ENCODE results near the gene ANO6. TPM values are rescaled to one million over a fixed set of nuclear protein-coding genes. Genes with fewer than 3 reads are reported as not detected.

The ANO6 gene
- total and polyA plus RNA-seq, 2 donors (not counting 1 experiment from before 2014, with no cell fraction given): 6.6 to 19.5 TPM

DNA sequence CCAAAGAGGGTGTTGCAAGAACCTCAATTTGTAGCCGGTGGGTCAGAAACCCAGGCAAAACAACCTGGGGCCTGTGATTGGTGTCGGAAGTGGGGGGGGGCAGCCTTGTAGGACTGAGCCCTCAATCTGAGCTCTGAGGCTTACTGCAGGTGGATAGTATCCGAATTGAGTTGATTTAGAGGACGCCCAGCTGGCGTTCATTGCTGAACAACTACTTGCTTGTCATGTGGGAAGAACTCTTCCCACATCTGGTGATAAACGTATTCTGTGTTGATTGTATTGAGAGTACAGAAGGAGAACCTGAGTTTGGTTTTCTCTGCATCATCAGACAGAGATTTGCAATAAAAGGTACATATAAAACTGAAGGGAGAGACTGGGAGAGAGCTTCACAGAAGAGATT is 5.1 kb downstream of the ANO6 start:
- CTCF ChIA-PET: no interaction called here
- H3K9ac ChIP-seq (ENCODE audit: low read length): no peak overlapping the region
- DNase-seq (no peak), ATAC-seq (ENCODE audit: low read depth) (no peak)
- no peak overlapping the region for H2AFZ ChIP-seq (ENCODE audit: insufficient read depth, low read depth, low read length, poor library complexity, severe bottlenecking)
- Mint-ChIP-seq H3K4me1 (peaks cover 34% of the 10 kb centered on the region), H3K4me3 (no peak overlapping the region), H3K9me3 (ENCODE audit: insufficient read depth) (no peaks in the 10 kb centered on the region), H3K27ac (no peak overlapping the region), H3K27me3 (no peaks in the 10 kb centered on the region)
- no peak overlapping the region for H3K4me2 ChIP-seq (replicated peaks; ENCODE audit: low read depth, low read length, poor library complexity, severe bottlenecking)
- POLR2A ChIA-PET: no interaction called here
- intact Hi-C loops (cut with micrococcal nuclease): no loop called here
- H3K27ac ChIP-seq (ENCODE audit: low read length in 2 of 2): no peak overlapping the region
- peaks cover 8 to 9% of the 10 kb centered on the region in 2 donors for H3K4me1 ChIP-seq (ENCODE audit: control insufficient read depth in 2 of 2, insufficient read depth in 2 of 2, low read length in 2 of 2)
- H3K79me2 ChIP-seq (ENCODE audit: control insufficient read depth, insufficient read depth, low read length): peaks cover 54% of the 10 kb centered on the region
- H3K9me3 ChIP-seq (ENCODE audit: control extremely low read depth in 1 of 3, control insufficient read depth in 2 of 3, insufficient read depth in 1 of 3, low read length in 2 of 3): no peaks in the 10 kb centered on the region
- H3K4me3 ChIP-seq (ENCODE audit: control extremely low read depth in 1 of 5, extremely low read depth in 1 of 5, insufficient read depth in 1 of 5, low read depth in 2 of 5, low read length in 4 of 5): no peak overlapping the region
- WGBS (ENCODE audit: insufficient coverage): 100% methylated on average over 6 of the region's 6 CpGs
- H3K27me3 ChIP-seq (replicated peaks in 1 of 4; ENCODE audit: control extremely low read depth in 1 of 4, control insufficient read depth in 3 of 4, insufficient read depth in 4 of 4, low read length in 3 of 4): no peaks in the 10 kb centered on the region
- TF ChIP-seq EZH2 (IDR thresholded peaks at IDR 0.05; ENCODE audit: borderline replicate concordance, insufficient read depth, low read depth, low read length, poor library complexity, severe bottlenecking): no peak
- TF ChIP-seq CTCF (IDR thresholded peaks at IDR 0.05): no peak
- H4K20me1 ChIP-seq (ENCODE audit: control insufficient read depth, insufficient read depth, low read length, poor library complexity, severe bottlenecking): peaks cover 23% of the 10 kb centered on the region
- no peaks in the 10 kb centered on the region for H3K36me3 ChIP-seq (replicated peaks in 1 of 2; ENCODE audit: control extremely low read depth in 1 of 2, control insufficient read depth in 1 of 2, extremely low read depth in 1 of 2, insufficient read depth in 2 of 2, low read length in 1 of 2)

GRCh38 chr12:45223868-45224267 is 8.0 kb downstream of the ANO6 start:
- Mint-ChIP-seq H3K27ac (no peak overlapping the region), H3K4me1 (peaks cover 12% of the 10 kb centered on the region), H3K9me3 (ENCODE audit: insufficient read depth) (no peaks in the 10 kb centered on the region), H3K4me3 (no peak overlapping the region), H3K27me3 (no peaks in the 10 kb centered on the region)
- ChIA-PET POLR2A (no interaction called here), CTCF (interaction anchor here (0.9 to 1.3 kb wide), 2 partner anchors 9 to 19 kb away, joined by 3 read pairs; no protein-coding TSS in a partner anchor)
- H3K4me3 ChIP-seq (ENCODE audit: control extremely low read depth in 1 of 5, extremely low read depth in 1 of 5, insufficient read depth in 1 of 5, low read depth in 2 of 5, low read length in 4 of 5): no peak overlapping the region
- WGBS (ENCODE audit: insufficient coverage): no CpG with 5 or more reads among the region's 2 CpGs
- TF ChIP-seq CTCF (IDR thresholded peaks at IDR 0.05) (no peak), EZH2 (IDR thresholded peaks at IDR 0.05; ENCODE audit: borderline replicate concordance, insufficient read depth, low read depth, low read length, poor library complexity, severe bottlenecking) (no peak)
- intact Hi-C loops (cut with micrococcal nuclease): no loop called here
- no peaks in the 10 kb centered on the region for H3K9me3 ChIP-seq (ENCODE audit: control extremely low read depth in 1 of 3, control insufficient read depth in 2 of 3, insufficient read depth in 1 of 3, low read length in 2 of 3)
- H3K36me3 ChIP-seq (replicated peaks in 1 of 2; ENCODE audit: control extremely low read depth in 1 of 2, control insufficient read depth in 1 of 2, extremely low read depth in 1 of 2, insufficient read depth in 2 of 2, low read length in 1 of 2): no peaks in the 10 kb centered on the region
- H3K79me2 ChIP-seq (ENCODE audit: control insufficient read depth, insufficient read depth, low read length): peaks cover 40% of the 10 kb centered on the region
- H3K9ac ChIP-seq (ENCODE audit: low read length): no peak overlapping the region
- H3K4me1 ChIP-seq (ENCODE audit: control insufficient read depth in 2 of 2, insufficient read depth in 2 of 2, low read length in 2 of 2): no peaks in the 10 kb centered on the region
- H3K27ac ChIP-seq (ENCODE audit: low read length in 2 of 2): no peak overlapping the region
- DNase-seq: no peak
- H4K20me1 ChIP-seq (ENCODE audit: control insufficient read depth, insufficient read depth, low read length, poor library complexity, severe bottlenecking): peaks cover 21% of the 10 kb centered on the region
- H2AFZ ChIP-seq (ENCODE audit: insufficient read depth, low read depth, low read length, poor library complexity, severe bottlenecking): no peak overlapping the region
- H3K27me3 ChIP-seq (replicated peaks in 1 of 4; ENCODE audit: control extremely low read depth in 1 of 4, control insufficient read depth in 3 of 4, insufficient read depth in 4 of 4, low read length in 3 of 4): no peaks in the 10 kb centered on the region
- no peak overlapping the region for H3K4me2 ChIP-seq (replicated peaks; ENCODE audit: low read depth, low read length, poor library complexity, severe bottlenecking)
- no peak for ATAC-seq (ENCODE audit: low read depth)

Measured in B cell (primary cell).